Urothelium cell line (cell line): Measurements from ENCODE around the gene VPS13D.

Experiments
- DNase-seq: peaks from one replicate; pipeline ENCODE4 v3.0.0; 2011; ENCODE audit warnings: low spot score, mixed read lengths
- FAIRE-seq: peaks from 2 replicates; lab custom pipeline; 2011; peaks lifted over from hg19 to GRCh38; lab: Jason Lieb, UNC

Gene VPS13D

GRCh38 chr1:12333036-12333785 is 103.4 kb downstream of the VPS13D start:
- FAIRE-seq, result no peak
- DNase-seq, result no peak

- no peak for DNase-seq
- FAIRE-seq, result no peak
Observed at GRCh38 chr1:12335815-12336214, 106.0 kb downstream of the VPS13D start.

GRCh38 chr1:12336413-12336812 is 106.6 kb downstream of the VPS13D start:
- no peak for FAIRE-seq
- no peak for DNase-seq

- FAIRE-seq (no peak), DNase-seq (no peak)
Observed at GRCh38 chr1:12338017-12338416, 108.2 kb downstream of the VPS13D start.

GRCh38 chr1:12338823-12339222 is 109.0 kb downstream of the VPS13D start:
- no peak for FAIRE-seq
- no peak for DNase-seq

GRCh38 chr1:12339396-12339795 is 109.6 kb downstream of the VPS13D start:
- FAIRE-seq (no peak), DNase-seq (no peak)

- no peak for DNase-seq
- FAIRE-seq, result no peak
Observed at GRCh38 chr1:12339811-12340543, 110.1 kb downstream of the VPS13D start.

- FAIRE-seq, result no peak
- DNase-seq, result no peak
Observed at GRCh38 chr1:12340544-12340930, 110.7 kb downstream of the VPS13D start.

- no peak for FAIRE-seq
- no peak for DNase-seq
Observed at GRCh38 chr1:12341667-12342066, 111.8 kb downstream of the VPS13D start.

- FAIRE-seq (no peak), DNase-seq (no peak)
Observed at GRCh38 chr1:12342401-12343003, 112.7 kb downstream of the VPS13D start.

GRCh38 chr1:12343823-12344487 is 114.1 kb downstream of the VPS13D start:
- DNase-seq (no peak), FAIRE-seq (no peak)

- FAIRE-seq, result no peak
- DNase-seq, result no peak
Observed at GRCh38 chr1:12344596-12345349, 114.9 kb downstream of the VPS13D start.

- FAIRE-seq, result no peak
- DNase-seq, result no peak
Observed at GRCh38 chr1:12345350-12346217, 115.8 kb downstream of the VPS13D start.

GRCh38 chr1:12346483-12347151 is 116.8 kb downstream of the VPS13D start:
- FAIRE-seq, result no peak
- no peak for DNase-seq

GRCh38 chr1:12348113-12348512 is 118.3 kb downstream of the VPS13D start:
- DNase-seq, result no peak
- no peak for FAIRE-seq

- no peak for DNase-seq
- no peak for FAIRE-seq
Observed at GRCh38 chr1:12353981-12354380, 124.2 kb downstream of the VPS13D start.

- FAIRE-seq, result no peak
- DNase-seq, result no peak
Observed at GRCh38 chr1:12356004-12356890, 126.4 kb downstream of the VPS13D start.

GRCh38 chr1:12358499-12358898 is 128.7 kb downstream of the VPS13D start:
- DNase-seq, result no peak
- FAIRE-seq, result no peak
